IMR-90 (cell line): ENCODE data around the gene TTLL12. TPM values are rescaled to one million over a fixed set of nuclear protein-coding genes. Genes with fewer than 3 reads are reported as not detected.

Experiments
- ATAC-seq: fragments of 200-7000 bp; cut with Tn5 transposase; 2 replicates; pipeline ENCODE4 v1.9.1; 2020; ENCODE audit warnings: low read depth, mild to moderate bottlenecking, moderate library complexity
- BruUV-seq: library from RNA; stranded (reverse); fragments of 400-500 nt; replicated peaks from 2 replicates; lab custom pipeline; 2021; lab: Mats Ljungman, UMichigan
- CTCF ChIA-PET: fragments of 300-600 bp; formaldehyde crosslinking; extraction: SDS; loops from one replicate; lab custom pipeline; 2021; ENCODE audit warnings: antibody characterized with exemption; lab: Yijun Ruan, JAX
- POLR2A ChIA-PET: fragments of 300-600 bp; sonication (Branson Sonifier 250); formaldehyde crosslinking; loops from one replicate; lab custom pipeline; 2022; ENCODE audit warnings: antibody characterized with exemption; ENCODE audit not compliant: unreplicated experiment; lab: Charles Lee
- DNase-seq: peaks from one replicate; pipeline ENCODE4 v3.0.0; 2013
- H2AFZ ChIP-seq: replicated peaks from 2 replicates; pipeline ENCODE3; 2013; ENCODE audit warnings: low read length, mild to moderate bottlenecking; ENCODE audit not compliant: poor library complexity
- H2AK5ac ChIP-seq: 2 replicates; pipeline ENCODE4 v1.6.1; 2013; ENCODE audit warnings: low read depth, low read length, inconsistent platforms
- H2AK9ac ChIP-seq: replicated peaks from 2 replicates; pipeline ENCODE3; 2013; ENCODE audit warnings: mild to moderate bottlenecking, low read depth, low read length, moderate library complexity; ENCODE audit not compliant: poor library complexity
- H2BK120ac ChIP-seq: 2 replicates; pipeline ENCODE4 v1.6.1; 2013; ENCODE audit warnings: low read depth, low read length, inconsistent platforms
- H2BK15ac ChIP-seq: 3 replicates; pipeline ENCODE4 v1.6.1; 2013; ENCODE audit warnings: low read depth, low read length, inconsistent platforms
- H2BK20ac ChIP-seq: 2 replicates; pipeline ENCODE4 v1.6.1; 2013; ENCODE audit warnings: low read depth, mild to moderate bottlenecking, inconsistent platforms, low read length, moderate library complexity
- H2BK5ac ChIP-seq: 2 replicates; pipeline ENCODE4 v1.6.1; 2013; ENCODE audit warnings: mild to moderate bottlenecking, low read depth, low read length, inconsistent platforms; ENCODE audit not compliant: poor library complexity, severe bottlenecking
- H3K14ac ChIP-seq: replicated peaks from 2 replicates; pipeline ENCODE4 v1.6.1; 2013; ENCODE audit warnings: low read depth, low read length, inconsistent platforms
- H3K18ac ChIP-seq: 2 replicates; pipeline ENCODE4 v1.6.1; 2013; ENCODE audit warnings: low read depth, low read length, control low read depth
- H3K23ac ChIP-seq: 2 replicates; pipeline ENCODE4 v1.6.1; 2013; ENCODE audit warnings: low read depth, low read length, inconsistent platforms
- H3K27ac ChIP-seq: 2 replicates; pipeline ENCODE4 v1.5.1; 2013; ENCODE audit warnings: mild to moderate bottlenecking, control low read depth, low read length; ENCODE audit not compliant: insufficient read depth
- H3K27me3 ChIP-seq: 2 replicates; pipeline ENCODE4 v1.6.1; 2013; ENCODE audit warnings: low read length; ENCODE audit not compliant: control insufficient read depth, insufficient read depth
- H3K36me3 ChIP-seq: 2 replicates; pipeline ENCODE4 v1.6.1; 2013; ENCODE audit warnings: low read length, mixed read lengths; ENCODE audit not compliant: control insufficient read depth, insufficient read depth
- H3K4ac ChIP-seq: 2 replicates; pipeline ENCODE4 v1.6.1; 2013; ENCODE audit warnings: low read depth, low read length, inconsistent platforms
- H3K4me1 ChIP-seq: 2 replicates; pipeline ENCODE4 v1.6.1; 2013; ENCODE audit warnings: low read length, mixed read lengths; ENCODE audit not compliant: control insufficient read depth, insufficient read depth
- H3K4me2 ChIP-seq: 2 replicates; pipeline ENCODE4 v1.6.1; 2013; ENCODE audit warnings: low read depth, mild to moderate bottlenecking, control low read depth, low read length, moderate library complexity
- H3K4me3 ChIP-seq: 2 replicates; pipeline ENCODE4 v1.5.1; 2013; ENCODE audit warnings: low read depth, mild to moderate bottlenecking, control low read depth, low read length, moderate library complexity; ENCODE audit not compliant: insufficient read depth
- H3K56ac ChIP-seq: 2 replicates; pipeline ENCODE4 v1.6.1; 2013; ENCODE audit warnings: low read length, inconsistent platforms; ENCODE audit not compliant: insufficient read depth; ENCODE audit errors: extremely low read depth
- H3K79me1 ChIP-seq, 2 experiments: 2 replicates each; pipeline ENCODE4 v1.6.1; 2013; ENCODE audit warnings: low read length in 2 of 2, inconsistent platforms in 1 of 2, low read depth in 1 of 2
- H3K9ac ChIP-seq: 2 replicates; pipeline ENCODE4 v1.6.1; 2013; ENCODE audit warnings: low read depth, low read length, control low read depth
- H3K9me1 ChIP-seq: 2 replicates; pipeline ENCODE4 v1.6.1; 2013; ENCODE audit warnings: low read length, inconsistent platforms; ENCODE audit not compliant: insufficient read depth
- H3K9me3 ChIP-seq: 2 replicates; pipeline ENCODE4 v1.6.1; 2013; ENCODE audit warnings: low read length; ENCODE audit not compliant: control insufficient read depth, insufficient read depth
- H4K20me1 ChIP-seq: 2 replicates; pipeline ENCODE4 v1.6.1; 2013; ENCODE audit warnings: low read length, inconsistent platforms; ENCODE audit not compliant: insufficient read depth
- H4K5ac ChIP-seq: 2 replicates; pipeline ENCODE4 v1.6.1; 2013; ENCODE audit warnings: mild to moderate bottlenecking, low read depth, low read length, control low read depth
- H4K8ac ChIP-seq, 2 experiments: 2 replicates each; pipeline ENCODE4 v1.6.1; 2013; ENCODE audit warnings: low read depth in 2 of 2, low read length in 2 of 2, control low read depth in 1 of 2, inconsistent platforms in 1 of 2
- H4K91ac ChIP-seq: 2 replicates; pipeline ENCODE4 v1.6.1; 2013; ENCODE audit warnings: low read depth, low read length, inconsistent platforms; ENCODE audit not compliant: insufficient read depth
- BHLHE40 ChIP-seq: fragments of 150-350 bp; IDR thresholded peaks from 2 replicates; pipeline ENCODE4 v1.6.1; 2016; ENCODE audit warnings: mild to moderate bottlenecking, low read depth, low read length
- RAD21 ChIP-seq: IDR thresholded peaks from 2 replicates; pipeline ENCODE4 v1.6.1; 2012; ENCODE audit warnings: low read length, improper control_type of control experiment
- SMC3 ChIP-seq: fragments of 150-350 bp; IDR thresholded peaks from 2 replicates; pipeline ENCODE4 v1.6.1; 2016; ENCODE audit warnings: low read depth, mild to moderate bottlenecking, antibody characterized with exemption, low read length, moderate library complexity
- USF2 ChIP-seq: fragments of 150-350 bp; IDR thresholded peaks from 2 replicates; pipeline ENCODE4 v1.6.1; 2017; ENCODE audit warnings: mild to moderate bottlenecking, antibody characterized with exemption, low read length, low read depth
- WGBS, 2 experiments: methylation state at CpG; one replicate each; pipeline versions ENCODE4 v1.1.5 to v1.1.7; 2013; ENCODE audit warnings: missing lambda C conversion rate in 2 of 2; ENCODE audit not compliant: insufficient read length in 1 of 2; ENCODE audit errors: extremely low coverage in 2 of 2; 5-methylcytosine and 5-hydroxymethylcytosine counted together
- dilution Hi-C: fragments of 300-500 bp; cut with HindIII; formaldehyde crosslinking; loops from one replicate; pipeline ENCODE4 v1.14.3; 2018; ENCODE audit warnings: low sequenced_read_pairs; ENCODE audit not compliant: unreplicated experiment
- in situ Hi-C: fragments of 300-500 bp; cut with MboI; formaldehyde crosslinking; loops from 3 replicates; pipeline ENCODE4 v1.14.3; 2019; ENCODE audit warnings: low sequenced_read_pairs, inconsistent platforms, mixed read lengths
- intact Hi-C: fragments of 100-400 bp; cut with micrococcal nuclease; formaldehyde crosslinking; loops from 2 replicates; pipeline ENCODE4 v1.10.0; 2022
- polyA plus RNA-seq, 3 experiments: library from polyadenylated mRNA; depleted of rRNA; stranded (reverse); fragments of >200 nt; gene quantifications; 2 replicates each; pipeline ENCODE4 v1.2.3, GENCODE V29; 2012; ENCODE audit warnings: low replicate concordance in 1 of 3
- total RNA-seq: library from RNA; depleted of rRNA; stranded (reverse); fragments of >200 nt; gene quantifications from 2 replicates; pipeline ENCODE4 v1.2.3, GENCODE V29; 2012

TTLL12 gene
- total and polyA plus RNA-seq, 2 of the 4 experiments (the other 2 are of a cell fraction): 20.9 to 30.1 TPM

GRCh38 chr22:43183496-43184277, 3.2 kb downstream of the TTLL12 start (continued):
- TF ChIP-seq BHLHE40: no peak

- H3K18ac ChIP-seq: no peak overlapping the region
- no peak overlapping the region for H4K8ac ChIP-seq
- H2BK120ac ChIP-seq: no peak overlapping the region
- H3K9me1 ChIP-seq: peaks cover 18% of the 10 kb centered on the region
- POLR2A ChIA-PET: no interaction called here
- H2AK9ac ChIP-seq: no peak overlapping the region
- in situ Hi-C loops: no loop called here
- no peak overlapping the region for H2AK5ac ChIP-seq
- no peak overlapping the region for H3K56ac ChIP-seq
- H3K4me3 ChIP-seq: no peak overlapping the region
- H2BK15ac ChIP-seq: no peak overlapping the region
- CTCF ChIA-PET: interaction anchor here (0.6 kb wide), 1 partner anchor 393 kb away, joined by 3 read pairs; no protein-coding TSS in a partner anchor
- intact Hi-C loops: no loop called here
- no peak overlapping the region for H4K5ac ChIP-seq
- H4K91ac ChIP-seq: no peak overlapping the region
- DNase-seq: no peak
- H3K27ac ChIP-seq: no peak overlapping the region
- no peak for ATAC-seq
- WGBS, 2 experiments: 94% methylated on average over 8 of the region's 17 CpGs; no CpG with 5 or more reads in 1 of the 2 experiments
- H3K4ac ChIP-seq: no peak overlapping the region
- no peak overlapping the region for H3K4me2 ChIP-seq
- H2AFZ ChIP-seq: no peak overlapping the region
- H3K4me1 ChIP-seq: peaks cover 6% of the 10 kb centered on the region
- peaks cover 17% of the 10 kb centered on the region for H4K20me1 ChIP-seq
- peaks cover 17% of the 10 kb centered on the region; the same call in 1 of the 2 replicates for H3K36me3 ChIP-seq
- H2BK20ac ChIP-seq: no peak overlapping the region
- BruUV-seq: no TSS peak
- no peak for TF ChIP-seq USF2
- TF ChIP-seq RAD21: no peak
- no peak for TF ChIP-seq SMC3
- H2BK5ac ChIP-seq: no peak overlapping the region
- no peak overlapping the region for H3K23ac ChIP-seq
- no peaks in the 10 kb centered on the region for H3K27me3 ChIP-seq
- peaks cover 3 to 48% of the 10 kb centered on the region in 2 experiments; a peak in 3 of 4 replicates for H3K79me1 ChIP-seq
- H3K9me3 ChIP-seq: no peaks in the 10 kb centered on the region
- H3K9ac ChIP-seq: no peak overlapping the region
- H3K14ac ChIP-seq: no peak overlapping the region
- dilution Hi-C loops: no loop called here
These were observed 4.2 kb downstream of the TTLL12 start for GRCh38 chr22:43182726-43183125.
